ENCODE data around the gene PRH1. TPM values are rescaled to one million over a fixed set of nuclear protein-coding genes. Genes with fewer than 3 reads are reported as not detected.

The PRH1 gene
- total and polyA plus RNA-seq, 4 donors: 1.3 to 29.6 (median 16.1) TPM

GRCh38 chr12:10891937-10892336 is 7.9 kb upstream of the PRH1 start:
- Histone ChIP-seq H3K4me3 (ENCODE audit: low read depth in 1 of 3, low read length in 3 of 3) (no peak overlapping the region), H3K27me3 (ENCODE audit: control insufficient read depth in 4 of 4, insufficient read depth in 4 of 4, low read length in 3 of 4) (no peaks in the 10 kb centered on the region), H3K4me1 (ENCODE audit: control insufficient read depth in 4 of 4, insufficient read depth in 4 of 4, low read length in 3 of 4) (peaks cover 2 to 20% (median 12%) of the 10 kb centered on the region in 4 donors), H3K9me3 (ENCODE audit: control insufficient read depth in 4 of 4, low read length in 3 of 4) (no peaks in the 10 kb centered on the region), H3K9ac (ENCODE audit: low read depth in 1 of 2, low read length in 2 of 2) (no peak overlapping the region), H3K27ac (ENCODE audit: low read depth in 1 of 2, low read length in 2 of 2) (no peak overlapping the region), H3K36me3 (ENCODE audit: control insufficient read depth in 4 of 4, insufficient read depth in 3 of 4, low read depth in 1 of 4, low read length in 3 of 4) (no peaks in the 10 kb centered on the region)
- TF ChIP-seq YY1 (IDR thresholded peaks at IDR 0.05): peak; percentile 78
- peak; percentile 28 for TF ChIP-seq NR2F2 (IDR thresholded peaks at IDR 0.05)
- peak; percentile 96 to 97 for TF ChIP-seq HNF4A (conservative IDR thresholded peaks at IDR 0.05)
- TF ChIP-seq GABPA (IDR thresholded peaks at IDR 0.05 in 1 of 2, conservative IDR thresholded peaks at IDR 0.05 in 1 of 2): peak in 1 of 2 donors; percentile 48
- TF ChIP-seq RXRA (IDR thresholded peaks at IDR 0.05): peak; percentile 73 to 86
- TF ChIP-seq CTCF (IDR thresholded peaks at IDR 0.05; ENCODE audit: low read depth, low read length, missing input control): no peak
- peak; percentile 79 for TF ChIP-seq SP1 (IDR thresholded peaks at IDR 0.05)
- peak; percentile 91 for TF ChIP-seq HNF4G (IDR thresholded peaks at IDR 0.05)
- TF ChIP-seq RAD21 (IDR thresholded peaks at IDR 0.05): peak; percentile 51
- peak; percentile 53 for TF ChIP-seq MAX (IDR thresholded peaks at IDR 0.05)
- peak; percentile 83 for TF ChIP-seq ATF3 (IDR thresholded peaks at IDR 0.05)
- TF ChIP-seq JUND (IDR thresholded peaks at IDR 0.05): peak; percentile 77 to 92
- TF ChIP-seq FOXA2 (IDR thresholded peaks at IDR 0.05): peak; percentile 74
- TF ChIP-seq TAF1 (conservative IDR thresholded peaks at IDR 0.05): no peak
- TF ChIP-seq REST (IDR thresholded peaks at IDR 0.05): peak; percentile 27
- peak; percentile 69 for TF ChIP-seq ZBTB33 (IDR thresholded peaks at IDR 0.05)
- no peak for TF ChIP-seq EGR1 (IDR thresholded peaks at IDR 0.05; ENCODE audit: low read depth in 2 of 2)
- TF ChIP-seq FOXA1 (IDR thresholded peaks at IDR 0.05): peak; percentile 62
- 34% methylated on average over 2 of the region's 2 CpGs for WGBS
- no peak for DNase-seq (ENCODE audit: low spot score)

Measured in liver (tissue), 9 donors.